Measurements from ENCODE around the gene IGSF5. TPM values are rescaled to one million over a fixed set of nuclear protein-coding genes. Genes with fewer than 3 reads are reported as not detected.

Gene IGSF5
- total and polyA plus RNA-seq, 9 of the 15 experiments (the other 6 are each of a cell fraction or from before 2014, with no cell fraction given), result not detected

- POLR2A ChIA-PET, result no interaction called here
- in situ Hi-C loops (cut with MboI), result no loop called here
- 0% methylated on average over 7 of the region's 7 CpGs for WGBS (ENCODE audit: insufficient coverage, low coverage, missing lambda C conversion rate)
- TF ChIP-seq TEAD1 (CRISPR knock-in tag; IDR thresholded peaks at IDR 0.05) (no peak), SRSF9 (IDR thresholded peaks at IDR 0.05; ENCODE audit: borderline replicate concordance, low read depth, low read length) (no peak), ZNF253 (CRISPR knock-in tag; conservative IDR thresholded peaks at IDR 0.05) (no peak), PURB (CRISPR knock-in tag; IDR thresholded peaks at IDR 0.05; ENCODE audit: low read depth) (no peak), SRSF7 (optimal IDR thresholded peaks at IDR 0.05; ENCODE audit: low read depth, low read length) (no peak), TCFL5 (CRISPR knock-in tag; conservative IDR thresholded peaks at IDR 0.05) (no peak), ETS2 (tag; IDR thresholded peaks at IDR 0.05; ENCODE audit: borderline replicate concordance, poor library complexity, severe bottlenecking) (no peak), POLR3A (IDR thresholded peaks at IDR 0.05; ENCODE audit: borderline replicate concordance, extremely low read depth, insufficient read depth, insufficient read length) (no peak), FOXP4 (CRISPR knock-in tag; IDR thresholded peaks at IDR 0.05; ENCODE audit: borderline replicate concordance) (no peak), PHF21A (IDR thresholded peaks at IDR 0.05; ENCODE audit: borderline replicate concordance, low read depth) (no peak), MBD1 (CRISPR knock-in tag; IDR thresholded peaks at IDR 0.05) (no peak)
- TF ChIP-seq, protein P1, sequence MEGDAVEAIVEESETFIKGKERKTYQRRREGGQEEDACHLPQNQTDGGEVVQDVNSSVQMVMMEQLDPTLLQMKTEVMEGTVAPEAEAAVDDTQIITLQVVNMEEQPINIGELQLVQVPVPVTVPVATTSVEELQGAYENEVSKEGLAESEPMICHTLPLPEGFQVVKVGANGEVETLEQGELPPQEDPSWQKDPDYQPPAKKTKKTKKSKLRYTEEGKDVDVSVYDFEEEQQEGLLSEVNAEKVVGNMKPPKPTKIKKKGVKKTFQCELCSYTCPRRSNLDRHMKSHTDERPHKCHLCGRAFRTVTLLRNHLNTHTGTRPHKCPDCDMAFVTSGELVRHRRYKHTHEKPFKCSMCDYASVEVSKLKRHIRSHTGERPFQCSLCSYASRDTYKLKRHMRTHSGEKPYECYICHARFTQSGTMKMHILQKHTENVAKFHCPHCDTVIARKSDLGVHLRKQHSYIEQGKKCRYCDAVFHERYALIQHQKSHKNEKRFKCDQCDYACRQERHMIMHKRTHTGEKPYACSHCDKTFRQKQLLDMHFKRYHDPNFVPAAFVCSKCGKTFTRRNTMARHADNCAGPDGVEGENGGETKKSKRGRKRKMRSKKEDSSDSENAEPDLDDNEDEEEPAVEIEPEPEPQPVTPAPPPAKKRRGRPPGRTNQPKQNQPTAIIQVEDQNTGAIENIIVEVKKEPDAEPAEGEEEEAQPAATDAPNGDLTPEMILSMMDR (IDR thresholded peaks at IDR 0.05 in 2 of 3, conservative IDR thresholded peaks at IDR 0.05 in 1 of 3; ENCODE audit: insufficient read depth in 2 of 3, low read depth in 1 of 3, low read length in 3 of 3), result peak in 2 of 3 experiments; percentile 31 to 34; a peak in 3 of 6 replicates
- TF ChIP-seq, protein P2, sequence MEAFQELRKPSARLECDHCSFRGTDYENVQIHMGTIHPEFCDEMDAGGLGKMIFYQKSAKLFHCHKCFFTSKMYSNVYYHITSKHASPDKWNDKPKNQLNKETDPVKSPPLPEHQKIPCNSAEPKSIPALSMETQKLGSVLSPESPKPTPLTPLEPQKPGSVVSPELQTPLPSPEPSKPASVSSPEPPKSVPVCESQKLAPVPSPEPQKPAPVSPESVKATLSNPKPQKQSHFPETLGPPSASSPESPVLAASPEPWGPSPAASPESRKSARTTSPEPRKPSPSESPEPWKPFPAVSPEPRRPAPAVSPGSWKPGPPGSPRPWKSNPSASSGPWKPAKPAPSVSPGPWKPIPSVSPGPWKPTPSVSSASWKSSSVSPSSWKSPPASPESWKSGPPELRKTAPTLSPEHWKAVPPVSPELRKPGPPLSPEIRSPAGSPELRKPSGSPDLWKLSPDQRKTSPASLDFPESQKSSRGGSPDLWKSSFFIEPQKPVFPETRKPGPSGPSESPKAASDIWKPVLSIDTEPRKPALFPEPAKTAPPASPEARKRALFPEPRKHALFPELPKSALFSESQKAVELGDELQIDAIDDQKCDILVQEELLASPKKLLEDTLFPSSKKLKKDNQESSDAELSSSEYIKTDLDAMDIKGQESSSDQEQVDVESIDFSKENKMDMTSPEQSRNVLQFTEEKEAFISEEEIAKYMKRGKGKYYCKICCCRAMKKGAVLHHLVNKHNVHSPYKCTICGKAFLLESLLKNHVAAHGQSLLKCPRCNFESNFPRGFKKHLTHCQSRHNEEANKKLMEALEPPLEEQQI (IDR thresholded peaks at IDR 0.05), result no peak
Measured at GRCh38 chr21:39726133-39726532, 18.9 kb upstream of the IGSF5 start.

More at GRCh38 chr21:39726133-39726532, 18.9 kb upstream of the IGSF5 start:
- no peaks in the 10 kb centered on the region for H3K4me1 ChIP-seq (replicated peaks in 1 of 2; ENCODE audit: control insufficient read depth in 2 of 2, insufficient read depth in 2 of 2, low read length in 2 of 2)
- H3K27me3 ChIP-seq (ENCODE audit: control insufficient read depth in 2 of 2, insufficient read depth in 2 of 2, low read length in 2 of 2), result 0 out of 5 replicates have a peak, but pooled peaks cover 0 to 8% of the 10 kb centered on the region in 2 experiments
- H3K36me3 ChIP-seq (ENCODE audit: control insufficient read depth, insufficient read depth, low read length), result no peaks in the 10 kb centered on the region
- CTCF ChIA-PET (ENCODE audit: low intra/inter-chr PET ratio), result no interaction called here
- H3K79me2 ChIP-seq (ENCODE audit: control insufficient read depth, insufficient read depth, low read length), result no peaks in the 10 kb centered on the region
- no peaks in the 10 kb centered on the region for H3K9me3 ChIP-seq (replicated peaks; ENCODE audit: control insufficient read depth, insufficient read depth, low read depth, low read length)
- no TSS peak for BruUV-seq (replicated peaks)
- no peak overlapping the region for H2AFZ ChIP-seq (ENCODE audit: low read depth, low read length)
- intact Hi-C loops (cut with micrococcal nuclease), result no loop called here
- DNase-seq (ENCODE audit: extremely low read depth in 1 of 4, low spot score in 3 of 4) (no peak), FAIRE-seq (no peak), ATAC-seq (peak; percentile 48; the same call in 2 of the 3 replicates)
- H4K20me1 ChIP-seq (replicated peaks; ENCODE audit: control insufficient read depth, insufficient read depth, low read length), result no peaks in the 10 kb centered on the region
- no peak overlapping the region for H3K4me2 ChIP-seq (ENCODE audit: insufficient read depth, low read length)
- no peaks in the 10 kb centered on the region for H3K9me1 ChIP-seq (ENCODE audit: control insufficient read depth, insufficient read depth, low read length)
- no peak overlapping the region for H3K9ac ChIP-seq (ENCODE audit: insufficient read depth in 1 of 2, low read depth in 2 of 2, low read length in 2 of 2)
- no peak overlapping the region for H3K4me3 ChIP-seq
- no peak overlapping the region for H3K27ac ChIP-seq (ENCODE audit: extremely low read depth, low read depth, low read length)
